ENCODE results near the gene MYLK. TPM values are rescaled to one million over a fixed set of nuclear protein-coding genes. Genes with fewer than 3 reads are reported as not detected.

The MYLK gene
- total RNA-seq, 1 donor from 2014 or later, result 81.4 TPM

- H3K4me3 ChIP-seq (ENCODE audit: low read depth, low read length), result no peak overlapping the region
- TF ChIP-seq CTCF (conservative IDR thresholded peaks at IDR 0.05; ENCODE audit: low read depth, low read length), result no peak
- no peak for DNase-seq (ENCODE audit: low read depth)
Measured at GRCh38 chr3:123685780-123686179, 198.4 kb downstream of the MYLK start.

GRCh38 chr3:123684636-123685035 is 199.5 kb downstream of the MYLK start:
- no peak overlapping the region for H3K4me3 ChIP-seq (ENCODE audit: low read depth, low read length)
- DNase-seq (ENCODE audit: low read depth), result no peak
- no peak for TF ChIP-seq CTCF (conservative IDR thresholded peaks at IDR 0.05; ENCODE audit: low read depth, low read length)

- TF ChIP-seq CTCF (conservative IDR thresholded peaks at IDR 0.05; ENCODE audit: low read depth, low read length), result no peak
- no peak overlapping the region for H3K4me3 ChIP-seq (ENCODE audit: low read depth, low read length)
Measured at GRCh38 chr3:123684209-123684608, 199.9 kb downstream of the MYLK start.

GRCh38 chr3:123683505-123684154 is 200.5 kb downstream of the MYLK start:
- no peak for TF ChIP-seq CTCF (conservative IDR thresholded peaks at IDR 0.05; ENCODE audit: low read depth, low read length)
- DNase-seq (ENCODE audit: low read depth), result no peak
- H3K4me3 ChIP-seq (ENCODE audit: low read depth, low read length), result no peak overlapping the region

More at GRCh38 chr3:123684209-123684608, 199.9 kb downstream of the MYLK start:
- DNase-seq (ENCODE audit: low read depth), result no peak

GRCh38 chr3:123682781-123683504 is 201.2 kb downstream of the MYLK start:
- no peak overlapping the region for H3K4me3 ChIP-seq (ENCODE audit: low read depth, low read length)
- TF ChIP-seq CTCF (conservative IDR thresholded peaks at IDR 0.05; ENCODE audit: low read depth, low read length), result no peak
- DNase-seq (ENCODE audit: low read depth), result no peak

GRCh38 chr3:123682302-123682701 is 201.8 kb downstream of the MYLK start:
- no peak for DNase-seq (ENCODE audit: low read depth)
- no peak for TF ChIP-seq CTCF (conservative IDR thresholded peaks at IDR 0.05; ENCODE audit: low read depth, low read length)
- H3K4me3 ChIP-seq (ENCODE audit: low read depth, low read length), result no peak overlapping the region
